NCI-H1092 (cell line): ENCODE measurements around the gene TTC39C.
A peak's percentile ranks its signal among the peaks of the same experiment; 100 is the strongest.

ENCODE experiments used
- DNase-seq: peaks from one replicate; lab custom pipeline; 2025; lab: John Stamatoyannopoulos, UW

The TTC39C gene

GRCh38 chr18:24083550-24083949 lies 69.0 kb downstream of the TTC39C start:
- DNase-seq = no peak

GRCh38 chr18:24086082-24086481 lies 71.5 kb downstream of the TTC39C start:
- peak; percentile 49 for DNase-seq

GRCh38 chr18:24089076-24089475 lies 74.5 kb downstream of the TTC39C start:
- DNase-seq = no peak

GRCh38 chr18:24089515-24090337 lies 75.2 kb downstream of the TTC39C start:
- no peak for DNase-seq

- no peak for DNase-seq
Measured at GRCh38 chr18:24090876-24091275, 76.3 kb downstream of the TTC39C start.

- no peak for DNase-seq
Measured at GRCh38 chr18:24094561-24094960, 80.0 kb downstream of the TTC39C start.

- no peak for DNase-seq
Measured at GRCh38 chr18:24095976-24096375, 81.4 kb downstream of the TTC39C start.

GRCh38 chr18:24103320-24104021 lies 88.9 kb downstream of the TTC39C start:
- DNase-seq = no peak

GRCh38 chr18:24104486-24104885 lies 89.9 kb downstream of the TTC39C start:
- DNase-seq = no peak

GRCh38 chr18:24108641-24109040 lies 94.1 kb downstream of the TTC39C start:
- DNase-seq = no peak

GRCh38 chr18:24111936-24112335 lies 97.4 kb downstream of the TTC39C start:
- no peak for DNase-seq

- DNase-seq = no peak
Measured at GRCh38 chr18:24112464-24112863, 97.9 kb downstream of the TTC39C start.

- no peak for DNase-seq
Measured at GRCh38 chr18:24112874-24113615, 98.5 kb downstream of the TTC39C start.

- no peak for DNase-seq
Measured at GRCh38 chr18:24114924-24115549, 100.5 kb downstream of the TTC39C start.

GRCh38 chr18:24115628-24116027 lies 101.1 kb downstream of the TTC39C start:
- no peak for DNase-seq

- DNase-seq = peak; percentile 66
Measured at GRCh38 chr18:24118750-24119577, 104.4 kb downstream of the TTC39C start.

- DNase-seq = no peak
Measured at GRCh38 chr18:24120676-24121075, 106.1 kb downstream of the TTC39C start.

GRCh38 chr18:24121625-24122024 lies 107.1 kb downstream of the TTC39C start:
- no peak for DNase-seq

- no peak for DNase-seq
Measured at GRCh38 chr18:24126155-24126961, 111.8 kb downstream of the TTC39C start.

GRCh38 chr18:24127735-24128134 lies 113.2 kb downstream of the TTC39C start:
- DNase-seq = no peak
